ENCODE data around the gene PPM1A.

- TF ChIP-seq CTCF (conservative IDR thresholded peaks at IDR 0.05; ENCODE audit: low read depth, low read length) (no peak), EZH2 (IDR thresholded peaks at IDR 0.05; ENCODE audit: borderline replicate concordance, low read depth, low read length, poor library complexity, severe bottlenecking) (no peak)
Observed at GRCh38 chr14:60302663-60303062, 53.6 kb downstream of the PPM1A start.

Data from A673 (cell line).